HL-60 (cell line): ENCODE measurements around the gene TMIGD2.

Source experiments
- DNase-seq, 2 experiments: peaks; one replicate each; pipeline ENCODE4 v3.0.0-alpha.2; 2010 to 2020; ENCODE audit warnings: low read depth in 1 of 2, low spot score in 1 of 2
- H3K27ac ChIP-seq: fragments of 250-450 bp; sonication (Bioruptor Pico); replicated peaks from 2 replicates; pipeline ENCODE4 v1.5.1; 2020; ENCODE audit warnings: mild to moderate bottlenecking, moderate library complexity
- H3K27me3 ChIP-seq: fragments of 250-450 bp; sonication (Bioruptor Pico); 2 replicates; pipeline ENCODE4 v1.5.1; 2021; ENCODE audit warnings: mild to moderate bottlenecking, moderate library complexity; ENCODE audit not compliant: insufficient read depth, poor library complexity, severe bottlenecking
- H3K4me3 ChIP-seq: replicated peaks from 2 replicates; pipeline ENCODE4 v1.5.1; 2011; ENCODE audit warnings: mild to moderate bottlenecking, control low read depth, low read length; ENCODE audit not compliant: insufficient read depth
- CTCF ChIP-seq: IDR thresholded peaks from one replicate; pipeline ENCODE4 v1.5.1; 2011; ENCODE audit warnings: low read length, control low read depth, inconsistent platforms; ENCODE audit not compliant: insufficient read depth
- GABPA ChIP-seq: IDR thresholded peaks from 2 replicates; pipeline ENCODE4 v1.6.1; 2012; ENCODE audit warnings: low read depth
- POLR2AphosphoS5 ChIP-seq: IDR thresholded peaks from 2 replicates; pipeline ENCODE4 v1.6.1; 2012; ENCODE audit warnings: low read depth
- REST ChIP-seq: IDR thresholded peaks from 2 replicates; pipeline ENCODE4 v1.6.1; 2012; ENCODE audit warnings: low read depth; ENCODE audit not compliant: insufficient replicate concordance
- SPI1 ChIP-seq: IDR thresholded peaks from 2 replicates; pipeline ENCODE4 v1.6.1; 2012; ENCODE audit warnings: low read depth, mild to moderate bottlenecking, borderline replicate concordance

The TMIGD2 gene

DNA sequence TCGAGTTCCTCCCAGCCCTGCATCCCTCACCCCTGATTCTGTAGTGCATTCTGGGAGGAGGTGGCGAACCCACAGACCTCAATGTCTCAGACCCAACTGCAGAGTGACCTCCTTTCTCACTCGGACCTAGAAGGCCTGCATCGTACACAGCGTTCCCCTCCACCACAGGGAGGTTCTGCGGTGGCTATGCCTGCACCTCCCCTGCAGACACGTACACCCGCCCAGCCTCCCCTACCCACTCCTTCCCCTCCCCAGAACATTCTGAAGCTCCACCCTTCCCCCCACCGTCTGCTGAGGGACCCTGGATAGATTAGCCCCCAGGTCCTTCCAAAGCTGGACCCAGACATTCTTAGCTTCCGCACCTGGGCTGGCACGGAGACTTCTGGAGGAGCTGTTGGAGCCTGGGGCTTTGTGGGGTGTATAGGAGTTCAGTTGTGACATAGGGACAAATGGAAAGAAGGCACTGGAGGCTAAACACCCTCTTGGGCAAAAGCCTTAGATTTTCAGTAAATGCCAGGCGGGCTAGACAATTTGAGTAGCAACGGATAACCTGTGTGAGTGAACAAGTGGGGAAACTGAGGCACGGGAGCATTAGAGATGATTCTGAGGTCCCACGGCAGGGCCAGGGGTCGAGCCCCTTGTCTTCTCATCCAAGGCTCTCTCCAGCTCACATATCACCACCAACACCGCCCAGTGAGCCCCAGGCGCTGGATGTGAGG, 1.8 kb upstream of the TMIGD2 start:
- TF ChIP-seq REST (no peak), POLR2AphosphoS5 (no peak), GABPA (no peak), SPI1 (no peak), CTCF (no peak)
- Histone ChIP-seq H3K27me3 (peaks cover 9% of the 10 kb centered on the region), H3K4me3 (no peak overlapping the region), H3K27ac (no peak overlapping the region)
- no peak for DNase-seq

GRCh38 chr19:4301590-4302242, 473 bp downstream of the TMIGD2 start:
- H3K27me3 ChIP-seq, result peaks cover 9% of the 10 kb centered on the region
- no peak for TF ChIP-seq GABPA
- TF ChIP-seq CTCF, result no peak
- TF ChIP-seq REST, result no peak
- no peak for TF ChIP-seq SPI1
- TF ChIP-seq POLR2AphosphoS5, result no peak
- no peak overlapping the region for H3K27ac ChIP-seq
- no peak for DNase-seq
- no peak overlapping the region for H3K4me3 ChIP-seq

DNA sequence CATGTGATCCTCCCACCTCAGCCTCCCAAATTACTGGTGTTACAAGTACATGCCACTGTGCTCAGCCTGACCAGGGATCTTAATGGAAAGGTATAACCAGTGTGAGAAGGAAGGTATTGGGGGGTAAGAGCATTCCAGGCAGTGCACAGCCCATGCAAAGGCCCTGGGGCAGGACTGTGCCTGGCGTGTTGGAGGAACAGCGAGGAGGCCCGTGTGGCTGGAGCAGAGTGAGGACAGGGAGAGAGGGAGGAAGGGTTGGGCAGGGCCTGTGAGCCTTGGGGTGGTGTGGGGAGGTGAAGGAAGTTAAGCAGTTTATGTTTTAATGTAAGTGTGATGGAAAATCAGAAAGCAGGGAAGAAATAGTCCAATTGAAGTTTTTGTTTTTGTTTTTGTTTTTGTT, 1.6 kb downstream of the TMIGD2 start:
- Histone ChIP-seq H3K27ac (no peak overlapping the region), H3K27me3 (peaks cover 9% of the 10 kb centered on the region), H3K4me3 (no peak overlapping the region)
- no peak for TF ChIP-seq GABPA
- no peak for TF ChIP-seq SPI1
- TF ChIP-seq CTCF, result no peak
- no peak for TF ChIP-seq POLR2AphosphoS5
- TF ChIP-seq REST, result no peak
- no peak for DNase-seq
